Ectodermal cell (in vitro differentiated cells): ENCODE measurements around the gene ESRRA.
A peak's percentile ranks its signal among the peaks of the same experiment; 100 is the strongest.

Source experiments
- H3K27ac ChIP-seq: 2 replicates; pipeline ENCODE4 v1.7.0; 2013; ENCODE audit warnings: mild to moderate bottlenecking, low read depth, low read length; ENCODE audit not compliant: insufficient read depth, poor library complexity, severe bottlenecking
- H3K27me3 ChIP-seq: 2 replicates; pipeline ENCODE4 v1.7.0; 2013; ENCODE audit warnings: mild to moderate bottlenecking, low read length; ENCODE audit not compliant: insufficient read depth, control insufficient read depth, poor library complexity, severe bottlenecking
- H3K36me3 ChIP-seq: one replicate; pipeline ENCODE4 v1.7.0; 2013; ENCODE audit warnings: low read length; ENCODE audit not compliant: control insufficient read depth, insufficient read depth
- H3K4me1 ChIP-seq: one replicate; pipeline ENCODE4 v1.7.0; 2013; ENCODE audit warnings: low read length; ENCODE audit not compliant: control insufficient read depth, insufficient read depth
- H3K4me3 ChIP-seq: 2 replicates; pipeline ENCODE4 v1.7.0; 2013; ENCODE audit warnings: low read depth, low read length, control low read depth; ENCODE audit not compliant: insufficient read depth
- H3K9me3 ChIP-seq: 2 replicates; pipeline ENCODE4 v1.7.0; 2013; ENCODE audit warnings: mild to moderate bottlenecking, low read length, moderate library complexity; ENCODE audit not compliant: control insufficient read depth
- WGBS, 2 experiments: methylation state at CpG; one replicate each; pipeline ENCODE4 v1.1.7; 2013; ENCODE audit warnings: missing lambda C conversion rate in 2 of 2; 5-methylcytosine and 5-hydroxymethylcytosine counted together

The ESRRA gene

DNA sequence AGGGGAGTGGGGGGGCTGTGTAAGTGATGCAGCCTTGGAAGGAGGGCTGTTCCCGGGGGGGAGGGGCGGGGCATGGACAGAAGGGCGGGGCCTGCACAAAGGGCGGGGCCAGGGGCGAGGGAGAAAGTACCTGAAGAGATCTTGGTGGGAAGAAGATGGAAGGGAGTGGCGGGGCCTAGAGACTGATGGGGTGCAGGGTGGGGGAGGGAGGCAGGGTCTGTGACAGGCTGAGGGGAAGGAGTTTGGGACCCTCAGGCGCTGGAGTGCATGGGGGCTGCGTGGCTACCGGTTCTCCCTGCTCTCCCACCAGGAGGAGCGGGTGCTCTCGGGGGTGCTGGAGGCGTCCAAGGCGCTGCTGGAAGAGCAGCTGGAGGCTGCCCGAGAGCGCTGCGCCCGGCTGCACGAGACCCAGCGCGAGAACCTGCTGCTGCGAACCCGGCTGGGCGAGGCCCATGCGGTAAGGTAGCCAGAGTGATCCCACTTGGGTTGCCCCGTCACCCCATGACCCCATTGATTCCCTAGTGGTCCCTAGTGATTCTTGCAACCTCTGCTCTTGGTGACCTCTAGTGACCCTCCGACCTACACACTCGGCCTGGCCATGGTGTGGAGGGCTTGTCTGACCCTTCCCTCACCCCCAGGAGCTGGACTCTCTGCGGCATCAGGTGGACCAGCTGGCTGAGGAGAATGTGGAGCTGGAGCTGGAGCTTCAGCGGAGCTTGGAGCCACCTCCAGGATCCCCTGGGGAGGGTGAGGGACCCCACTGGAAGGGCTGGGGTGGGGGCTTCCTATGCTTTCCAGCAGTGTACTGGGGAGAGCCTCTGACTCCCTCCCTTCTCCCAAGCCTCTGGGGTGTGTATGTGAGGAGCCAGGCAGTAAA, 37.8 kb downstream of the ESRRA start:
- peak overlapping the region; percentile 31 for H3K4me3 ChIP-seq
- H3K27me3 ChIP-seq = peaks cover 8% of the 10 kb centered on the region
- no peaks in the 10 kb centered on the region for H3K36me3 ChIP-seq
- WGBS, 2 experiments = 74 to 76% methylated on average over 29 of the region's 29 CpGs
- H3K27ac ChIP-seq = no peak overlapping the region
- peaks cover 13% of the 10 kb centered on the region for H3K4me1 ChIP-seq
- no peaks in the 10 kb centered on the region for H3K9me3 ChIP-seq

- H3K4me1 ChIP-seq = peaks cover 13% of the 10 kb centered on the region
- 86% methylated on average over 18 of the region's 18 CpGs for WGBS, 2 experiments
- H3K4me3 ChIP-seq = no peak overlapping the region
- H3K27me3 ChIP-seq = peaks cover 8% of the 10 kb centered on the region
- no peaks in the 10 kb centered on the region for H3K36me3 ChIP-seq
- no peak overlapping the region for H3K27ac ChIP-seq
- no peaks in the 10 kb centered on the region for H3K9me3 ChIP-seq
Measured at GRCh38 chr11:64343767-64344559, 38.6 kb downstream of the ESRRA start.

DNA sequence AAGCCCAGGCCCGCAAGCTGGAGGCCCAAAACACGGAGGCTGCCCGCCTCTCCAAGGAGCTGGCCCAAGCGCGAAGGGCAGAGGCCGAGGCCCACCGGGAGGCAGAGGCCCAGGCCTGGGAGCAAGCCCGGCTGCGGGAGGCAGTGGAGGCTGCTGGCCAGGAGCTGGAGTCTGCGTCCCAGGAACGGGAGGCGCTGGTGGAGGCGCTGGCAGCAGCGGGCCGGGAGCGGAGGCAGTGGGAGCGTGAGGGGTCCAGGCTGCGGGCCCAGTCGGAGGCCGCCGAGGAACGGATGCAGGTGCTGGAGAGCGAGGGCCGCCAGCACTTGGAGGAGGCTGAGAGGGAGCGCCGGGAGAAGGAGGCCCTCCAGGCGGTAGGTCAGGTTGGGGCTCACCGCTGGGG, 39.5 kb downstream of the ESRRA start:
- Histone ChIP-seq H3K27me3 (peaks cover 8% of the 10 kb centered on the region), H3K9me3 (no peaks in the 10 kb centered on the region), H3K27ac (no peak overlapping the region), H3K36me3 (no peaks in the 10 kb centered on the region), H3K4me1 (peaks cover 13% of the 10 kb centered on the region), H3K4me3 (no peak overlapping the region)
- WGBS, 2 experiments = 96% methylated on average over 28 of the region's 28 CpGs

DNA sequence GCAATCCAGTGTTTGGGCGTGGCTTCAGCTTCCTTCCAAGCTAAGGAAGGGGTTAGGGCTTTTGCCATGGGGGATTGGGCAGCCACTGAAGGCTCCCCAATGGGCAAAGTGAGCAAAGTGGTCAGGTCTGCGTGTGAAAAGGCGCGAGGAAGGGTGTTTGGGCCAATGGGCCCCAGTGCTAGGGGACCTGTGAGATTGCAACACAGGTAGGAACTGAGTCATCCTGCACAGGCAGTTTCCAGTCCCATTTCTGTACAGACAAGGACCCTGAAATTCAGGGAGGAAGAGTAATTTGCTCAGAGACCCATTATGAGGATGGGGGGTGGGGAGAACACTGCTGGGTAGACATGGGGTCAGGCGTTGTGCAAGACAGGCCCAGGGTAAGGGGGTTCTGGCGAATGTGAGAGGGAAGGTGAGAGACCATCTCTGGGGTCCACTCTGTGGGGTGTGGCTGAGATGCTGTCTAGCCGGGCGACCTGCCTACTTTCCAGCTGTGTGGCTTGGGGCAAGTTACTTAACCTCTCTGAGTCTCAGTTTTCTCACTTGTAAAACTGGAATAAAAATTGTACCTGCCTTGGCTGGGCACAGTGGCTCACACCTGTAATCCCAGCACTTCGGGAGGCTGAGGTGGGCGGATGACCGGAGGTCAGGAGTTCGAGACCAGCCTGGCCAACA, 42.0 kb downstream of the ESRRA start:
- Histone ChIP-seq H3K4me3 (no peak overlapping the region), H3K4me1 (peaks cover 10% of the 10 kb centered on the region), H3K27me3 (no peaks in the 10 kb centered on the region), H3K36me3 (no peaks in the 10 kb centered on the region), H3K9me3 (no peaks in the 10 kb centered on the region), H3K27ac (no peak overlapping the region)
- WGBS, 2 experiments = 81 to 83% methylated on average over 12 of the region's 12 CpGs

- 71 to 74% methylated on average over 14 of the region's 14 CpGs for WGBS, 2 experiments
- peaks cover 7% of the 10 kb centered on the region for H3K4me1 ChIP-seq
Measured at GRCh38 chr11:64348383-64349024, 43.2 kb downstream of the ESRRA start.

GRCh38 chr11:64349025-64349387, 43.7 kb downstream of the ESRRA start:
- no peak overlapping the region for H3K27ac ChIP-seq
- H3K4me3 ChIP-seq = no peak overlapping the region
- no peaks in the 10 kb centered on the region for H3K9me3 ChIP-seq
- H3K27me3 ChIP-seq = no peaks in the 10 kb centered on the region
- 92 to 94% methylated on average over 7 of the region's 7 CpGs for WGBS, 2 experiments
- H3K36me3 ChIP-seq = no peaks in the 10 kb centered on the region
- peaks cover 12% of the 10 kb centered on the region for H3K4me1 ChIP-seq

More at GRCh38 chr11:64348383-64349024, 43.2 kb downstream of the ESRRA start:
- H3K4me3 ChIP-seq = no peak overlapping the region
- no peaks in the 10 kb centered on the region for H3K27me3 ChIP-seq
- no peaks in the 10 kb centered on the region for H3K9me3 ChIP-seq
- H3K27ac ChIP-seq = no peak overlapping the region
- H3K36me3 ChIP-seq = no peaks in the 10 kb centered on the region

DNA sequence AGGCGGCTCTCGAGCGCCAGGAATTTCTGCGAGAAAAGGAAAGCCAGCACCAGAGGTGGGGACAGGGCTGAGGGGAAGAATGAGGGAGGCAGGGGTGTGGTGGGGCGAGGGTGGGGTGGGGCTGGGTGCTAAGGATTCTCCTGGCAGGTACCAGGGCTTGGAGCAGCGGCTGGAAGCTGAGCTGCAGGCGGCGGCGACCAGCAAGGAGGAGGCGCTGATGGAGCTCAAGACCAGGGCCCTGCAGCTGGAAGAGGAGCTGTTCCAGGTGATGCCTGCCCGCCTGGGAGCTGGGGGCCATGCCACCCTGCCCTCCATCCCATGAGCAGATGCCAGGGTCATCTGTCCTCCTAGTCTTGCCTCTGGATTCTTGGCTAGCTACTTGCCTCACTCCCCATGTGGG, 44.1 kb downstream of the ESRRA start:
- 89 to 90% methylated on average over 11 of the region's 11 CpGs for WGBS, 2 experiments
- H3K36me3 ChIP-seq = no peaks in the 10 kb centered on the region
- no peaks in the 10 kb centered on the region for H3K27me3 ChIP-seq
- H3K4me3 ChIP-seq = no peak overlapping the region
- peaks cover 13% of the 10 kb centered on the region for H3K4me1 ChIP-seq
- H3K27ac ChIP-seq = no peak overlapping the region
- no peaks in the 10 kb centered on the region for H3K9me3 ChIP-seq

- no peaks in the 10 kb centered on the region for H3K9me3 ChIP-seq
- no peak overlapping the region for H3K27ac ChIP-seq
- H3K27me3 ChIP-seq = no peaks in the 10 kb centered on the region
- WGBS, 2 experiments = 93 to 94% methylated on average over 18 of the region's 18 CpGs
- no peak overlapping the region for H3K4me3 ChIP-seq
- H3K36me3 ChIP-seq = no peaks in the 10 kb centered on the region
- peaks cover 18% of the 10 kb centered on the region for H3K4me1 ChIP-seq
Measured at GRCh38 chr11:64351136-64351631, 45.9 kb downstream of the ESRRA start.

- 92 to 93% methylated on average over 33 of the region's 33 CpGs for WGBS, 2 experiments
- Histone ChIP-seq H3K4me3 (no peak overlapping the region), H3K4me1 (peaks cover 24% of the 10 kb centered on the region), H3K9me3 (no peaks in the 10 kb centered on the region), H3K36me3 (no peaks in the 10 kb centered on the region), H3K27me3 (no peaks in the 10 kb centered on the region), H3K27ac (no peak overlapping the region)
Measured at GRCh38 chr11:64352099-64352994, 47.0 kb downstream of the ESRRA start.
